HEK293 (cell line): ENCODE measurements around the gene CHRD.

Experiments used
- CTCF ChIA-PET: fragments of 350-600 bp; formaldehyde crosslinking; extraction: SDS; loops from one replicate; lab custom pipeline; 2021; ENCODE audit warnings: antibody characterized with exemption; lab: Yijun Ruan, JAX
- POLR2A ChIA-PET: fragments of 300-600 bp; formaldehyde crosslinking; extraction: SDS; loops from one replicate; lab custom pipeline; 2020; ENCODE audit warnings: antibody characterized with exemption, inconsistent platforms; lab: Yijun Ruan, JAX
- H3K27ac ChIP-seq: fragments of 200-500 bp; sonication (Bioruptor generic); 2 replicates; pipeline ENCODE4 v1.5.1; 2014; ENCODE audit warnings: low read depth, low read length, control low read depth, inconsistent platforms; ENCODE audit errors: extremely low read depth
- H3K36me3 ChIP-seq, 2 experiments: fragments of 200-500 bp in 1 of 2; sonication (Bioruptor generic) in 1 of 2; 1 replicate in 1 of 2; 2 replicates in 1 of 2; pipeline ENCODE4 v1.5.1; 2014 to 2017; ENCODE audit warnings: inconsistent platforms in 2 of 2, low read length in 2 of 2; ENCODE audit not compliant: control insufficient read depth in 2 of 2, insufficient read depth in 1 of 2
- H3K4me1 ChIP-seq: fragments of 200-500 bp; sonication (Bioruptor generic); 2 replicates; pipeline ENCODE4 v1.5.1; 2014; ENCODE audit warnings: mild to moderate bottlenecking, low read length, inconsistent platforms; ENCODE audit not compliant: control insufficient read depth, insufficient read depth
- H3K4me3 ChIP-seq: 2 replicates; pipeline ENCODE4 v1.5.1; 2011; ENCODE audit warnings: low read depth, mild to moderate bottlenecking, control low read depth, low read length, moderate library complexity
- H3K9me3 ChIP-seq: fragments of 200-500 bp; sonication (Bioruptor generic); 2 replicates; pipeline ENCODE4 v1.5.1; 2014; ENCODE audit warnings: low read depth, low read length, inconsistent platforms; ENCODE audit not compliant: control insufficient read depth, insufficient read depth
- EGR2 ChIP-seq: fragments of 450-650 bp; formaldehyde crosslinking; IDR thresholded peaks from 2 replicates; pipeline ENCODE4 v1.5.1; 2016; ENCODE audit warnings: low read depth, missing biosample characterization, missing genetic modification characterization
- ELK4 ChIP-seq: IDR thresholded peaks from 2 replicates; pipeline ENCODE4 v1.6.1; 2011; ENCODE audit warnings: mild to moderate bottlenecking, low read depth, low read length, borderline replicate concordance
- HOXA7 ChIP-seq: sonication (generic); formaldehyde crosslinking; IDR thresholded peaks from 2 replicates; pipeline ENCODE4 v1.8.1; 2022; ENCODE audit warnings: missing genetic modification reagents, borderline replicate concordance
- SALL2 ChIP-seq: fragments of 450-650 bp; formaldehyde crosslinking; IDR thresholded peaks from 2 replicates; pipeline ENCODE4 v1.5.0; 2017; ENCODE audit warnings: missing biosample characterization, mild to moderate bottlenecking, missing genetic modification characterization, borderline replicate concordance
- ZFHX2 ChIP-seq: fragments of 450-650 bp; formaldehyde crosslinking; conservative IDR thresholded peaks from 2 replicates; pipeline ENCODE4 v1.5.1; 2016; ENCODE audit warnings: missing biosample characterization, missing genetic modification characterization
- ZNF132 ChIP-seq: fragments of 450-650 bp; formaldehyde crosslinking; IDR thresholded peaks from 2 replicates; pipeline ENCODE4 v1.5.1; 2017; ENCODE audit warnings: missing biosample characterization, missing genetic modification characterization, borderline replicate concordance
- ZNF366 ChIP-seq: fragments of 450-650 bp; formaldehyde crosslinking; conservative IDR thresholded peaks from 2 replicates; pipeline ENCODE4 v1.5.1; 2016; ENCODE audit warnings: missing biosample characterization, missing genetic modification characterization
- ZNF501 ChIP-seq: fragments of 450-650 bp; formaldehyde crosslinking; IDR thresholded peaks from 2 replicates; pipeline ENCODE4 v1.5.1; 2016; ENCODE audit warnings: missing biosample characterization, missing genetic modification characterization
- ZNF561 ChIP-seq: fragments of 450-650 bp; IDR thresholded peaks from 2 replicates; pipeline ENCODE4 v1.5.1; 2018; ENCODE audit warnings: missing biosample characterization, missing genetic modification characterization, borderline replicate concordance
- TF ChIP-seq, protein P1 (sequence below): fragments of 450-650 bp; formaldehyde crosslinking; IDR thresholded peaks from 2 replicates; pipeline ENCODE4 v1.5.1; 2016; ENCODE audit warnings: missing biosample characterization, missing genetic modification characterization, borderline replicate concordance
- TF ChIP-seq, protein P2 (sequence below): fragments of 450-650 bp; formaldehyde crosslinking; IDR thresholded peaks from 2 replicates; pipeline ENCODE4 v1.5.1; 2016; ENCODE audit warnings: missing biosample characterization, missing genetic modification characterization
- TF ChIP-seq, protein P3 (sequence below): fragments of 450-650 bp; formaldehyde crosslinking; IDR thresholded peaks from 2 replicates; pipeline ENCODE4 v1.5.1; 2017; ENCODE audit warnings: missing biosample characterization, missing genetic modification characterization
- TF ChIP-seq, protein P4 (sequence below): fragments of 450-650 bp; formaldehyde crosslinking; IDR thresholded peaks from 2 replicates; pipeline ENCODE4 v1.5.1; 2016; ENCODE audit warnings: missing biosample characterization, missing genetic modification characterization
- TF ChIP-seq, protein P5 (sequence below): fragments of 450-650 bp; formaldehyde crosslinking; IDR thresholded peaks from 2 replicates; pipeline ENCODE4 v1.5.1; 2017; ENCODE audit warnings: missing biosample characterization, missing genetic modification characterization
- TF ChIP-seq, protein P6 (sequence below): fragments of 450-650 bp; formaldehyde crosslinking; IDR thresholded peaks from 2 replicates; pipeline ENCODE4 v1.5.1; 2016; ENCODE audit warnings: missing biosample characterization, missing genetic modification characterization

The CHRD gene

DNA sequence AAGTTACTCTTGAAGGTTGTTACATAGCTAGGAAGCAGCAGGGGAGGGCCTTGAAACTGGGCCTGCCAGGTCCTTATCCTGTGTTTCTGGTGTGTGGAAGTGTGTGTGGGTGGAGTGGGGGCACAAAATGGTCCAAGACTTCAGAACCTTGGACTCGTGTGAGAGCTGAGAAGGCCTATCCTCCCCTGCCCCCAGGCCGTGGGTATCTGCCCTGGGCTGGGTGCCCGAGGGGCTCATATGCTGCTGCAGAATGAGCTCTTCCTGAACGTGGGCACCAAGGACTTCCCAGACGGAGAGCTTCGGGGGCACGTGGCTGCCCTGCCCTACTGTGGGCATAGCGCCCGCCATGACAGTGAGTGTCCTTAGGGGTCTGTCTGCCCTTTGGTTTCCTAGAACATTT, 4.5 kb downstream of the CHRD start:
- peaks cover 0 to 29% of the 10 kb centered on the region in 2 experiments; a peak in 1 of 3 replicates for H3K36me3 ChIP-seq
- TF ChIP-seq ZFHX2 (tag by site-specific recombination) (peak; percentile 53), EGR2 (peak; percentile 66)
- TF ChIP-seq, protein P1, sequence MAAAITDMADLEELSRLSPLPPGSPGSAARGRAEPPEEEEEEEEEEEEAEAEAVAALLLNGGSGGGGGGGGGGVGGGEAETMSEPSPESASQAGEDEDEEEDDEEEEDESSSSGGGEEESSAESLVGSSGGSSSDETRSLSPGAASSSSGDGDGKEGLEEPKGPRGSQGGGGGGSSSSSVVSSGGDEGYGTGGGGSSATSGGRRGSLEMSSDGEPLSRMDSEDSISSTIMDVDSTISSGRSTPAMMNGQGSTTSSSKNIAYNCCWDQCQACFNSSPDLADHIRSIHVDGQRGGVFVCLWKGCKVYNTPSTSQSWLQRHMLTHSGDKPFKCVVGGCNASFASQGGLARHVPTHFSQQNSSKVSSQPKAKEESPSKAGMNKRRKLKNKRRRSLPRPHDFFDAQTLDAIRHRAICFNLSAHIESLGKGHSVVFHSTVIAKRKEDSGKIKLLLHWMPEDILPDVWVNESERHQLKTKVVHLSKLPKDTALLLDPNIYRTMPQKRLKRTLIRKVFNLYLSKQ, result no peak
- ChIA-PET CTCF (interaction anchor here (2.4 kb wide), 1 partner anchor 13 kb away, joined by 8 read pairs; no protein-coding TSS in a partner anchor), POLR2A (interaction anchor here (0.8 to 1.3 kb wide), 2 partner anchors 9 to 12 kb away, joined by 3 read pairs; no protein-coding TSS in a partner anchor)
- no peak overlapping the region for H3K27ac ChIP-seq
- H3K9me3 ChIP-seq, result no peaks in the 10 kb centered on the region
- H3K4me1 ChIP-seq, result no peaks in the 10 kb centered on the region
- no peak overlapping the region for H3K4me3 ChIP-seq

DNA sequence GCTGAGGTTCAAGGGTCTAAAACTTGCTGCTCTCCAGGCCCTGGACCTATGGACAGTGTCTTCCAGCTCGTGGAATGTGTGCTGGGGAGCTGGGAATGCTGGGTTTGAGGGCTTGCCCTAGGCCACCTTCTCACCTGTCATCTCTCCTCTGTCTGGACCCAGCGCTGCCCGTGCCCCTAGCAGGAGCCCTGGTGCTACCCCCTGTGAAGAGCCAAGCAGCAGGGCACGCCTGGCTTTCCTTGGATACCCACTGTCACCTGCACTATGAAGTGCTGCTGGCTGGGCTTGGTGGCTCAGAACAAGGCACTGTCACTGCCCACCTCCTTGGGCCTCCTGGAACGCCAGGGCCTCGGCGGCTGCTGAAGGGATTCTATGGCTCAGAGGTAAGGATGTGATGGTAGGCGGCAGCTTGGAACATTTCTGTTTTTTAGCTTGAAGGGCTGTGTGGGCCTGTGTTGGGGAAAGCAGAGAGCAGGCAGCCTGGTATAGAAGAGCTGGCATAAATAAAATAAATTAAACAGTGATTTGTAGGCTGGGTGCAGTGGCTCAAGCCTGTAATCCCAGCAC, 5.1 kb downstream of the CHRD start:
- TF ChIP-seq, protein P2, sequence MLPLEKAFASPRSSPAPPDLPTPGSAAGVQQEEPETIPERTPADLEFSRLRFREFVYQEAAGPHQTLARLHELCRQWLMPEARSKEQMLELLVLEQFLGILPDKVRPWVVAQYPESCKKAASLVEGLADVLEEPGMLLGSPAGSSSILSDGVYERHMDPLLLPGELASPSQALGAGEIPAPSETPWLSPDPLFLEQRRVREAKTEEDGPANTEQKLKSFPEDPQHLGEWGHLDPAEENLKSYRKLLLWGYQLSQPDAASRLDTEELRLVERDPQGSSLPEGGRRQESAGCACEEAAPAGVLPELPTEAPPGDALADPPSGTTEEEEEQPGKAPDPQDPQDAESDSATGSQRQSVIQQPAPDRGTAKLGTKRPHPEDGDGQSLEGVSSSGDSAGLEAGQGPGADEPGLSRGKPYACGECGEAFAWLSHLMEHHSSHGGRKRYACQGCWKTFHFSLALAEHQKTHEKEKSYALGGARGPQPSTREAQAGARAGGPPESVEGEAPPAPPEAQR, result no peak
- TF ChIP-seq, protein P3, sequence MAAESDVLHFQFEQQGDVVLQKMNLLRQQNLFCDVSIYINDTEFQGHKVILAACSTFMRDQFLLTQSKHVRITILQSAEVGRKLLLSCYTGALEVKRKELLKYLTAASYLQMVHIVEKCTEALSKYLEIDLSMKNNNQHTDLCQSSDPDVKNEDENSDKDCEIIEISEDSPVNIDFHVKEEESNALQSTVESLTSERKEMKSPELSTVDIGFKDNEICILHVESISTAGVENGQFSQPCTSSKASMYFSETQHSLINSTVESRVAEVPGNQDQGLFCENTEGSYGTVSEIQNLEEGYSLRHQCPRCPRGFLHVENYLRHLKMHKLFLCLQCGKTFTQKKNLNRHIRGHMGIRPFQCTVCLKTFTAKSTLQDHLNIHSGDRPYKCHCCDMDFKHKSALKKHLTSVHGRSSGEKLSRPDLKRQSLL (tag by site-specific recombination), result no peak
- TF ChIP-seq ZNF561 (no peak), SALL2 (tag by site-specific recombination) (no peak)
- TF ChIP-seq, protein P4, sequence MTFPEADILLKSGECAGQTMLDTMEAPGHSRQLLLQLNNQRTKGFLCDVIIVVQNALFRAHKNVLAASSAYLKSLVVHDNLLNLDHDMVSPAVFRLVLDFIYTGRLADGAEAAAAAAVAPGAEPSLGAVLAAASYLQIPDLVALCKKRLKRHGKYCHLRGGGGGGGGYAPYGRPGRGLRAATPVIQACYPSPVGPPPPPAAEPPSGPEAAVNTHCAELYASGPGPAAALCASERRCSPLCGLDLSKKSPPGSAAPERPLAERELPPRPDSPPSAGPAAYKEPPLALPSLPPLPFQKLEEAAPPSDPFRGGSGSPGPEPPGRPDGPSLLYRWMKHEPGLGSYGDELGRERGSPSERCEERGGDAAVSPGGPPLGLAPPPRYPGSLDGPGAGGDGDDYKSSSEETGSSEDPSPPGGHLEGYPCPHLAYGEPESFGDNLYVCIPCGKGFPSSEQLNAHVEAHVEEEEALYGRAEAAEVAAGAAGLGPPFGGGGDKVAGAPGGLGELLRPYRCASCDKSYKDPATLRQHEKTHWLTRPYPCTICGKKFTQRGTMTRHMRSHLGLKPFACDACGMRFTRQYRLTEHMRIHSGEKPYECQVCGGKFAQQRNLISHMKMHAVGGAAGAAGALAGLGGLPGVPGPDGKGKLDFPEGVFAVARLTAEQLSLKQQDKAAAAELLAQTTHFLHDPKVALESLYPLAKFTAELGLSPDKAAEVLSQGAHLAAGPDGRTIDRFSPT, result no peak
- TF ChIP-seq, protein P5, sequence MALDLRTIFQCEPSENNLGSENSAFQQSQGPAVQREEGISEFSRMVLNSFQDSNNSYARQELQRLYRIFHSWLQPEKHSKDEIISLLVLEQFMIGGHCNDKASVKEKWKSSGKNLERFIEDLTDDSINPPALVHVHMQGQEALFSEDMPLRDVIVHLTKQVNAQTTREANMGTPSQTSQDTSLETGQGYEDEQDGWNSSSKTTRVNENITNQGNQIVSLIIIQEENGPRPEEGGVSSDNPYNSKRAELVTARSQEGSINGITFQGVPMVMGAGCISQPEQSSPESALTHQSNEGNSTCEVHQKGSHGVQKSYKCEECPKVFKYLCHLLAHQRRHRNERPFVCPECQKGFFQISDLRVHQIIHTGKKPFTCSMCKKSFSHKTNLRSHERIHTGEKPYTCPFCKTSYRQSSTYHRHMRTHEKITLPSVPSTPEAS (tag by site-specific recombination), result no peak
- Histone ChIP-seq H3K27ac (no peak overlapping the region), H3K36me3 (peaks cover 0 to 29% of the 10 kb centered on the region in 2 experiments; a peak in 1 of 3 replicates), H3K9me3 (no peaks in the 10 kb centered on the region), H3K4me3 (no peak overlapping the region), H3K4me1 (no peaks in the 10 kb centered on the region)
- CTCF ChIA-PET, result interaction anchor here (0.6 to 2.4 kb wide), 2 partner anchors 13 to 1212 kb away, joined by 4 to 8 read pairs; no protein-coding TSS in a partner anchor
- POLR2A ChIA-PET, result interaction anchor here (0.8 to 1.3 kb wide), 2 partner anchors 10 to 12 kb away, joined by 3 read pairs; no protein-coding TSS in a partner anchor

DNA sequence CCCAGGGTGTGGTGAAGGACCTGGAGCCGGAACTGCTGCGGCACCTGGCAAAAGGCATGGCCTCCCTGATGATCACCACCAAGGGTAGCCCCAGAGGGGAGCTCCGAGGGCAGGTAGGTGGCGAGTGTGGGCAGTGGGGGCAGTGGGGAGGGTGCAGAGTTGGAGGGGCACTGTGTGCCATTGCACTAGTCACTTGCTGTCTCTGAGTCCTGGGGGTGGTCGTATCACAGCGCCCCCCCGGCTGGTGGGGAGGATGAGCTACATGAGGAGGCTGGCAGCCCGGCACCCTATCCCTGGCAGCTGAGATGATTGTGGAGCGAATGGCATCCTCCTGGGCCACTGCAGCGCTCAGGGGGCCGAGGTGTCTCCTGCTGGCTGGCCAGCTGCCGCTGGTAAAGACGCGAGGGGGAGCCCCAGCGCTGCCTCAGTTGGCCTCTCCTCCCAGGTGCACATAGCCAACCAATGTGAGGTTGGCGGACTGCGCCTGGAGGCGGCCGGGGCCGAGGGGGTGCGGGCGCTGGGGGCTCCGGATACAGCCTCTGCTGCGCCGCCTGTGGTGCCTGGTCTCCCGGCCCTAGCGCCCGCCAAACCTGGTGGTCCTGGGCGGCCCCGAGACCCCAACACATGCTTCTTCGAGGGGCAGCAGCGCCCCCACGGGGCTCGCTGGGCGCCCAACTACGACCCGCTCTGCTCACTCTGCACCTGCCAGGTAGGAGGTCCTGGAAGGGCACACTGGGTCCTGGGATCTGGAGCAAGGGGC, 6.4 kb downstream of the CHRD start:
- TF ChIP-seq, protein P2, result no peak
- TF ChIP-seq ELK4 (no peak), HOXA7 (CRISPR knock-in tag) (no peak), ZNF501 (tag by site-specific recombination) (no peak), ZNF366 (tag by site-specific recombination) (no peak), ZNF132 (tag by site-specific recombination) (no peak)
- TF ChIP-seq, protein P6, sequence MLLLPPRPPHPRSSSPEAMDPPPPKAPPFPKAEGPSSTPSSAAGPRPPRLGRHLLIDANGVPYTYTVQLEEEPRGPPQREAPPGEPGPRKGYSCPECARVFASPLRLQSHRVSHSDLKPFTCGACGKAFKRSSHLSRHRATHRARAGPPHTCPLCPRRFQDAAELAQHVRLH, result no peak
- CTCF ChIA-PET, result interaction anchor here (2.4 kb wide), 1 partner anchor 15 kb away, joined by 8 read pairs; no protein-coding TSS in a partner anchor
- no peaks in the 10 kb centered on the region for H3K9me3 ChIP-seq
- no peak overlapping the region for H3K4me3 ChIP-seq
- no peaks in the 10 kb centered on the region for H3K4me1 ChIP-seq
- no peak overlapping the region for H3K27ac ChIP-seq
- POLR2A ChIA-PET, result no interaction called here
- H3K36me3 ChIP-seq, result peaks cover 0 to 29% of the 10 kb centered on the region in 2 experiments; a peak in 1 of 3 replicates
